HEK293T (cell line): ENCODE results near the gene PALLD.

Source experiments
- BHLHE40 ChIP-seq: fragments of 450-650 bp; IDR thresholded peaks from 2 replicates; pipeline ENCODE4 v1.6.1; 2016; ENCODE audit warnings: mild to moderate bottlenecking, moderate library complexity, borderline replicate concordance
- ELF4 ChIP-seq: fragments of 450-650 bp; IDR thresholded peaks from 2 replicates; pipeline ENCODE4 v1.6.1; 2017; ENCODE audit warnings: antibody characterized with exemption
- FOXA1 ChIP-seq: fragments of 450-650 bp; IDR thresholded peaks from 2 replicates; pipeline ENCODE4 v1.6.1; 2016; ENCODE audit warnings: mild to moderate bottlenecking
- FOXK2 ChIP-seq: fragments of 450-650 bp; IDR thresholded peaks from 2 replicates; pipeline ENCODE4 v1.6.1; 2016; ENCODE audit warnings: mild to moderate bottlenecking
- FOXM1 ChIP-seq: fragments of 450-650 bp; IDR thresholded peaks from 2 replicates; pipeline ENCODE4 v1.6.1; 2017; ENCODE audit warnings: mild to moderate bottlenecking, borderline replicate concordance
- HDGF ChIP-seq: fragments of 450-650 bp; IDR thresholded peaks from 2 replicates; pipeline ENCODE4 v1.6.1; 2017; ENCODE audit warnings: antibody characterized with exemption, borderline replicate concordance
- NFRKB ChIP-seq: fragments of 450-650 bp; IDR thresholded peaks from 2 replicates; pipeline ENCODE4 v1.6.1; 2016; ENCODE audit warnings: mild to moderate bottlenecking, moderate library complexity
- SP1 ChIP-seq: fragments of 450-650 bp; IDR thresholded peaks from 2 replicates; pipeline ENCODE4 v1.6.1; 2017
- SUZ12 ChIP-seq: fragments of 450-650 bp; IDR thresholded peaks from 2 replicates; pipeline ENCODE4 v1.6.1; 2016; ENCODE audit warnings: mild to moderate bottlenecking
- TARDBP ChIP-seq: fragments of 450-650 bp; IDR thresholded peaks from 2 replicates; pipeline ENCODE4 v1.6.1; 2016
- TF ChIP-seq, protein P1 (sequence below): fragments of 450-650 bp; IDR thresholded peaks from 2 replicates; pipeline ENCODE4 v1.6.1; 2016

DNA sequence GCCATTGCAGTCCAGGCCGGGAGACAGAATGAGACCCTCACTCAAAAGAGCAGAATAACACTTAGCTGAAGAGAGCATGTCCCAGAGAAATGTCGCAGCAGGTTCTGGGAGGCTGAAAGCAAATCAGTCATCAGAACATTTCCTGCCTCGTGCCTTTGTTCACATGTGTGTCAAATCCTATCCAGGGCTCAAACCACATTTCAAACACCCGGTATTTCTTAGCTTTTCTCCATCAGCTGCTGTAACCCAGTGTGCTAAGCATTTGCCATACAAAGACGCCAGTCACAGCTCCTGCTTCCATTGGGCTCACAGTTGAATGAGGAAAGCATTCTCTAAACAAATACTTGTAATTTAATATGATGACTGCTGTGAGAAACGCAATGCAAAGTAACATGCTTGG lies 6.0 kb downstream of the PALLD start:
- TF ChIP-seq BHLHE40 = no peak
- no peak for TF ChIP-seq NFRKB
- no peak for TF ChIP-seq TARDBP
- no peak for TF ChIP-seq SUZ12
- TF ChIP-seq FOXA1 = no peak
- no peak for TF ChIP-seq SP1
- no peak for TF ChIP-seq FOXK2
- TF ChIP-seq FOXM1 = no peak
- TF ChIP-seq ELF4 = no peak
- TF ChIP-seq, protein P1, sequence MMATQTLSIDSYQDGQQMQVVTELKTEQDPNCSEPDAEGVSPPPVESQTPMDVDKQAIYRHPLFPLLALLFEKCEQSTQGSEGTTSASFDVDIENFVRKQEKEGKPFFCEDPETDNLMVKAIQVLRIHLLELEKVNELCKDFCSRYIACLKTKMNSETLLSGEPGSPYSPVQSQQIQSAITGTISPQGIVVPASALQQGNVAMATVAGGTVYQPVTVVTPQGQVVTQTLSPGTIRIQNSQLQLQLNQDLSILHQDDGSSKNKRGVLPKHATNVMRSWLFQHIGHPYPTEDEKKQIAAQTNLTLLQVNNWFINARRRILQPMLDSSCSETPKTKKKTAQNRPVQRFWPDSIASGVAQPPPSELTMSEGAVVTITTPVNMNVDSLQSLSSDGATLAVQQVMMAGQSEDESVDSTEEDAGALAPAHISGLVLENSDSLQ = no peak
- TF ChIP-seq HDGF = no peak
